HG03280 (cell line): Measurements from ENCODE around the gene RPH3AL.
"Not testable (repeated sequence)": the region's sequence is repeated elsewhere in the genome, so short reads cannot be mapped to it uniquely, and the experiment has no call there.

Source experiments
- ATAC-seq: cut with Tn5 transposase; IDR thresholded peaks from one replicate; pipeline ENCODE4 v1.9.1; 2021; ENCODE audit warnings: mild to moderate bottlenecking, moderate library complexity; ENCODE audit not compliant: unreplicated experiment

Gene RPH3AL

GRCh38 chr17:283911-284675 is 68.5 kb downstream of the RPH3AL start:
- ATAC-seq: no peak

DNA sequence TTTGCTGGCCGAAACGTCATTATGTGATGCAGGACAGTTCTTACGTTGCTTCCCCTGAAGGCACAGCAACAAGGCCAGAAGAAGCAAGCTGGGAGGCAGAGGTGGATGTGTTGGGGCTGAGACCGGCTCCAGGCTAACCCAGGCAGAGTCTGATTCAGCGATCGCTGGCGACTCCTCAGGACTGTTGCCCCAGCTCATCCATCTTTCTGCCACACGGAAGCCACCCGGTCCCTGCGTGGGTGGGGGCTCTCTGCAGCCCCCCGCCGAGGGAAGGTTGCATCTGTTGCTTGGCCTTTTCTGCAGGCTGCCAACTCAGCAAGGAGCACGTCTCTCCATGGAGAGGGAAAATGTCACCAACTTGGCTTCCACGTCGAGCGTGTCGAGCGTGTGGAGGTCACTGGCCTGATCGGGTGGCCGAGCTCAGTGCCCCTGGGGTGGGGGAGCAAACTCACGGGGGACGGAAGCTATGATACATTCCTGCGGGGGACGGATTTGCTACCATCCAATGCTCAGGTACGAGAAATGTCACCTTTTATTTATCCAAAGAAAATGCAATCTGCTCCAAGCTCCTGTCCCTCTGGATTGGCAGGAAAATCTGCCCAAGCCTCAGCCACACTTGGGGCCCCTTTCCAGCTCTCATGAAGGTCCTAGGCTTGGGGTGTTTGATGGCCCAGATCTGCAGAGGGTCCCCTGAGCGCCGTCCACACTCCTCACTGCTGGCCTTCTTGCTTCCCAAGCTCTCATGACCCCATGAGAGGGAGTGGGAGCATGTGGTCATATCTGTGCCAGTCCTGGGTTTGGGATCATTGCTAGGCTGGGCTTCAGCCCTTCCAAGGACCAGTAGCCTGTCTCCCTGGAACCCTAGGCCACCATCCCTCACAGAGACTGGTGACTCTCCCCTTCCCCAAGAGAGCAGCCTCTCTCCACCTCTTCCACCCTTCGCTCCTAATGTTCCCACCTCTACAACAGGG is 69.4 kb downstream of the RPH3AL start:
- no peak for ATAC-seq

DNA sequence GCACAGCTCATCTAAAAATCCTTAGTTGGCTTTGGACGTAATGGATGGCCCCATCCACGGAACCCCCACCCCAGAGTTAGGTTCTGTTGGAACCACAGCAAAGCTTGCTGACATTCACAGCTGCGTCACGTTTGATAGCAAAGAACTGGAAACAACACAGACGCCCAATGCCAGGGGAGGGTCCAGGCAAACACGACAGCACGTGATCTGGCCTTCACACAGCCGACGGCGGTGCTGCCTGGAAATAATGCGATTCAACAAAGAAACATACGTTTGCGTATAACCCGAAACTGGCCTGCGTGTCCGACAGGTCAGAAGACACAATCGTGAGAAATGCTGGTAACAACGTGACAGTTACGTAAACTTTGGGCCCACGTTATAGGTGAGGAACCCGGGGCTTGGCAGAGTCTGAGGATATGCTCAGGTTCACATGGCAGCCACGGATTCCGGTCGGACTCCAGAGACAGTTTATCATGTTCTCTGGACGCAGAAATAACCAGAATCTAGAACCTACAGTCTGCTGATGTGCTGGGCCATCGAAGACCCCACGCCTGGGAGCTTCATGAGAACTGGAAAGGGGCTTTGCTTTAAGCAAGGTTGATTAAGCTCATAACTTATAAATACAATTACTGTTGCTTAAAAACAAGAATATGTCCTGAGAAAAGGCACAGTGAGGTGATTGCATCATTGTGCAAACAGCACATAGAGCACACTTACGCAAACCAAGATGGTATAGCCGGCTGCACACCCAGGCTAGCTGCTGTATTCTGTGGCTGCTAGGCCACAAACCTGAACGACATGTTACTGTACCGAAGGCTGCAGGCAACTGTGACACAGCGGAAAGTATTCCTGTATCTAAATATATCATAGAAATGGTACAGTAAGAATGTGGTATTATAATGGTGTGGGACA is 70.4 kb downstream of the RPH3AL start:
- ATAC-seq: no peak

- no peak for ATAC-seq
Measured at GRCh38 chr17:281365-281999, 71.1 kb downstream of the RPH3AL start.

- no peak for ATAC-seq
Measured at GRCh38 chr17:280901-281300, 71.7 kb downstream of the RPH3AL start.

DNA sequence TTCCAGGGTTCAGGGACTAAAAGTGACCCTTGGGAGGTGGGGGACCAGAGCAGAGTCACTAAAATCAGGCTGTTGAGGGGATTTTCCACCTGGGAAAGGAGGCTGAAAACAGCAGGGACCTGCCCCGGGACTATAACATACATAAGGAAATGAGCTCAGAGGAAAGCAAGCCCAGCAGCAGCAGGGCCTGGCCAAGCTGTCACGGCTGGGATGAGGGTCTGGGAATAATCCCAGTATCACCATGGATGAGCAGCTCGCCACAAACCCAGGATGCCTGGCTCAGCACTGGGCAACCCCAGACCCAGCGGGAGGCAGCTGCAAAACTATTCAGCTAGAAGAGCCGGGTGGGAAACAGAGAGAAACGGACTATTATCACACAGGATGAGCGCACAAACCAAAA is 72.4 kb downstream of the RPH3AL start:
- no peak for ATAC-seq

- ATAC-seq: no peak
Measured at GRCh38 chr17:279776-280175, 72.8 kb downstream of the RPH3AL start.

- ATAC-seq: no peak
Measured at GRCh38 chr17:279331-279730, 73.3 kb downstream of the RPH3AL start.

- no peak for ATAC-seq
Measured at GRCh38 chr17:278676-279059, 73.9 kb downstream of the RPH3AL start.

GRCh38 chr17:278055-278675 is 74.4 kb downstream of the RPH3AL start:
- no peak for ATAC-seq

- no peak for ATAC-seq
Measured at GRCh38 chr17:274902-275301, 77.7 kb downstream of the RPH3AL start.

DNA sequence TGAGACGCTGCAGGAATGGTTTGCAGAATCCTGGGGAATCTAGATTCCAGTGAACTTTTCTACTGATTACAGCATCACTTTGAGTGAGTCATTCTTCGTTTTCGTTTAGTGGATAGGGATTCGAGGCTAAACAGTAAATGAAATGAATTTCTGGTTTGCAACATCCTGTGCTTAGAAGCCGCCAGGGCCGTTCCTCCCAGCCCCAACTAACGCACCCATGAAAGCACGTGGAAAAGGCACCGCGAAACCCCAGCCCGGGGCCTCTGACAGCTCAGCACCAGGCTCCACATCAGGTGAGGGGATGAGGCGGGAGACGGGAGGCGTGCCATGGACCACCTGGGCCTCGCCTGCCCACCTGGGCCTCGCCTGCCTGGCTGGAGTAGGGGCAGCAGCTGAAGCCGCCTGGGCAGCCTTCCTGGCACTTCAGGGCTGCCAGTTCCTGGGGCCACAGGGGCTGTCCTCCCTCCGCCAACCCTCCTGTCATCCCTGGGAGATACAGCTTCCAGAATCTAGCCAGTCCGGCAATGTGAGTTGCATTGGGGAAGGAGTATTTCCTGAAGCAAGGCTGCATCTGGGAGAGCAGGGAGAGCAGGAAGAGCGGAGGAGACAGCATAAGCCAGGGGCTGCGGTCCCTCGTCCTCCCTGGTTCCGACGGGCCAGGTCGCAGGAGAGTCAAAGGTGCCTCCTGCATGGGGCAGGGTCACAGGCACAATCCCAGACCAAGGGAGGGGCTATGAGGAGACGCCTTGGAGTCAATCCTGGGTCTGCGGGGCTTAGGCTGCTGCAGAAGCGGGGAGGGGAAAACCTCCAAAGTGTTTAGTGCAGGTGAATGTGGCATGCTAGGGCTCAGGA is 78.4 kb downstream of the RPH3AL start:
- no peak for ATAC-seq

GRCh38 chr17:272856-273255 is 79.8 kb downstream of the RPH3AL start:
- ATAC-seq: not testable (repeated sequence)

DNA sequence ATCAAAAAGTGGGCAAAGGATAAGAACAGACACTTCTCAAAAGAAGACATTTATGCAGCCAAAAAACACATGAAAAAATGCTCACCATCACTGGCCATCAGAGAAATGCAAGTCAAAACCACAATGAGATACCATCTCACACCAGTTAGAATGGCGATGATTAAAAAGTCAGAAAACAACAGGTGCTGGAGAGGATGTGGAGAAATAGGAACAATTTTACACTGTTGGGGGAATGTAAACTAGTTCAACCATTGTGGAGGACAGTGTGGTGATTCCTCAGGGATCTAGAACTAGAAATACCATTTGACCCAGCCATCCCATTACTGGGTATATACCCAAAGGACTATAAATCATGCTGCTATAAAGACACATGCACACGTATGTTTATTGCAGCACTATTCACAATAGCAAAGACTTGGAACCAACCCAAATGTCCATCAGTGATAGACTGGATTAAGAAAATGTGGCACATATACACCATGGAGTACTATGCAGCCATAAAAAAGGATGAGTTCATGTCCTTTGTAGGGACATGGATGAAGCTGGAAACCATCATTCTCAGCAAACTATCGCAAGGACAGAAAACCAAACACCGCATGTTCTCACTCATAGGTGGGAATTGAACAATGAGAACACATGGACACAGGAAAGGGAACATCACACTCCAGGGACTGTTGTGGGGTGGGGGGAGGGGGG is 80.5 kb downstream of the RPH3AL start:
- not testable (repeated sequence) for ATAC-seq

DNA sequence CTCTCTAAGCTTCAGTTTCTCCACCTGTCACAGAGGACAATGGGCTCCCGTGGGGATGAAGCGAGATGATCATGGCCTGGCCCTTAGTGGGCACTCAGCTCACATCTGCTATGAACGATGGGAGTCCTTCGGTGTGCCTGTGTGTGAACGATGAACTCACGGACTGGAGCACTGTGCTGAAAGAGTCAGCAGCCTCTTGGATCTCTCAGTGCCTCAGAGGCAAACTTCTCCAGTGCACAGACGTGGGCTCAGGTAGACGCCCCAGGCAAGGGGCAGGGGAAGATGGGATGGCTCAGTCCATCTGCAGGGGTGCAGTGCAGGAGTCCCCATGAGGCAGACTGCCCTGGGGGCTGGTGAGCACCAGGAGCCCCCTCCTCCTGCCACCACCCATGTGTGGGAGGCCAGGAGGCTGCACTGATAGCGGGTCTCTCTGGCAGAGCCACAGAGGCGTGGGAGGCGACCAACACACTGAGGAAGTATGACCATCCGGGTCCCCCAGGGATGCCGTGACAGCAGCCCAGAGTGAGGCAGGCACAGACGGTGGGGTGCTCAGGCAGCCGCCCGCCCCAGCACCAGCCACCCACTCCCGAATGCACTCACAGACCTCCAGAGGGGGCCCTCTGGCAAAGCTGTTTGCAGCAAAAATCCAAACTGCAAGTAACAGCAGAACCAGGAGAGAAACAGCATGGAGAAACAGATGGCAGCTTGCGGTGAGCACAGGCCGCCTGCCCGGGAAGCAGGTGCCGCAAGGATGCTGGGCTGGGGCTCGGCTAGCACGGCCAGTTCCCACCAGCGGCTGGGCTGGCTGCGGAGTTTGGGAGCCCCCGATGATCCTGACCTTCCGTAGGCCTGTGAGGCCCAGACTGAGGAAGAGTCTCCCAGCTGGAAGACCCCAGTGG is 82.7 kb downstream of the RPH3AL start:
- no peak for ATAC-seq

GRCh38 chr17:266701-267667 is 85.6 kb downstream of the RPH3AL start:
- ATAC-seq: no peak
